Liver (tissue), 9 donors: ENCODE data around the gene CHEK1. TPM values are rescaled to one million over a fixed set of nuclear protein-coding genes. Genes with fewer than 3 reads are reported as not detected.

Experiments
- DNase-seq: peaks from one replicate; pipeline ENCODE4 v3.0.0-alpha.2; 2017; ENCODE audit warnings: low spot score
- H3K27ac ChIP-seq, 2 donors: one replicate each; pipeline ENCODE4 v1.7.0; 2013; ENCODE audit warnings: inconsistent platforms in 2 of 2, low read length in 2 of 2, control low read depth in 1 of 2, low read depth in 1 of 2, mild to moderate bottlenecking in 1 of 2
- H3K27me3 ChIP-seq, 4 donors: one replicate each; pipeline versions ENCODE4 v1.6.1 to v1.7.0; 2013; ENCODE audit warnings: low read length in 3 of 4, inconsistent platforms in 1 of 4, mild to moderate bottlenecking in 1 of 4, moderate library complexity in 1 of 4; ENCODE audit not compliant: control insufficient read depth in 4 of 4, insufficient read depth in 4 of 4
- H3K36me3 ChIP-seq, 4 donors: one replicate each; pipeline versions ENCODE4 v1.6.1 to v1.7.0; 2013; ENCODE audit warnings: low read length in 3 of 4, mild to moderate bottlenecking in 3 of 4, low read depth in 1 of 4, moderate library complexity in 1 of 4; ENCODE audit not compliant: control insufficient read depth in 4 of 4, insufficient read depth in 3 of 4
- H3K4me1 ChIP-seq, 4 donors: one replicate each; pipeline versions ENCODE4 v1.6.1 to v1.7.0; 2013; ENCODE audit warnings: low read length in 3 of 4, mild to moderate bottlenecking in 3 of 4, moderate library complexity in 1 of 4; ENCODE audit not compliant: control insufficient read depth in 4 of 4, insufficient read depth in 4 of 4
- H3K4me3 ChIP-seq, 3 donors: one replicate each; pipeline versions ENCODE4 v1.6.1 to v1.7.0; 2013; ENCODE audit warnings: low read length in 3 of 3, control low read depth in 1 of 3, low read depth in 1 of 3, mild to moderate bottlenecking in 1 of 3
- H3K9ac ChIP-seq, 2 donors: one replicate each; pipeline ENCODE4 v1.7.0; 2013; ENCODE audit warnings: low read length in 2 of 2, mild to moderate bottlenecking in 2 of 2, moderate library complexity in 2 of 2, control low read depth in 1 of 2, low read depth in 1 of 2
- H3K9me3 ChIP-seq, 4 donors: one replicate each; pipeline versions ENCODE4 v1.6.1 to v1.7.0; 2013; ENCODE audit warnings: low read length in 3 of 4; ENCODE audit not compliant: control insufficient read depth in 4 of 4
- EGR1 ChIP-seq, 2 donors: IDR thresholded peaks; 2 replicates each; pipeline ENCODE4 v1.6.1; 2016 to 2018; ENCODE audit warnings: antibody characterized with exemption in 2 of 2, low read depth in 2 of 2
- NR2F2 ChIP-seq: IDR thresholded peaks from 2 replicates; pipeline ENCODE4 v1.6.1; 2016; ENCODE audit warnings: antibody characterized with exemption
- YY1 ChIP-seq: IDR thresholded peaks from 2 replicates; pipeline ENCODE4 v1.6.1; 2016; ENCODE audit warnings: antibody characterized with exemption, mild to moderate bottlenecking
- WGBS: extraction: QIAGEN DNeasy Blood & Tissue Kit; methylation state at CpG from one replicate; pipeline ENCODE4 v1.1.7; 2013; 5-methylcytosine and 5-hydroxymethylcytosine counted together
- polyA plus RNA-seq, 2 donors: library from polyadenylated mRNA; stranded (reverse) in 1 of 2; unstranded in 1 of 2; fragments of 200-250 nt in 1 of 2; fragments of >200 nt in 1 of 2; fragmentation: Nextera tagmentation in 1 of 2; extraction: Ambion mirVana in 1 of 2; gene quantifications; one replicate each; pipeline versions ENCODE4 v1.2.1 to v1.2.3, GENCODE V29; 2013 to 2015
- total RNA-seq, 2 donors: library from RNA; depleted of rRNA; stranded (reverse); fragments of >200 nt; gene quantifications; one replicate each; pipeline ENCODE4 v1.2.3, GENCODE V29; 2014
- TF ChIP-seq, protein P1 (sequence below): fragments of 150-350 bp; IDR thresholded peaks from 2 replicates; pipeline ENCODE4 v1.5.1; 2017; ENCODE audit warnings: improper control_type of control experiment, low read depth, low read length; ENCODE audit not compliant: missing input control
- TF ChIP-seq, protein P2 (sequence below): IDR thresholded peaks from 2 replicates; pipeline ENCODE4 v1.6.1; 2016; ENCODE audit warnings: antibody characterized with exemption
- TF ChIP-seq, protein P3 (sequence below): IDR thresholded peaks from 2 replicates; pipeline ENCODE4 v1.6.1; 2016; ENCODE audit warnings: antibody characterized with exemption, mild to moderate bottlenecking
- donor health status: healthy.
- donor health status: healthy.
- donor health status: healthy.
- donor health status: healthy.
- donor health status: healthy.

Gene CHEK1
- total and polyA plus RNA-seq, 4 donors = 0.59 to 21.7 (median 0.85) TPM

DNA sequence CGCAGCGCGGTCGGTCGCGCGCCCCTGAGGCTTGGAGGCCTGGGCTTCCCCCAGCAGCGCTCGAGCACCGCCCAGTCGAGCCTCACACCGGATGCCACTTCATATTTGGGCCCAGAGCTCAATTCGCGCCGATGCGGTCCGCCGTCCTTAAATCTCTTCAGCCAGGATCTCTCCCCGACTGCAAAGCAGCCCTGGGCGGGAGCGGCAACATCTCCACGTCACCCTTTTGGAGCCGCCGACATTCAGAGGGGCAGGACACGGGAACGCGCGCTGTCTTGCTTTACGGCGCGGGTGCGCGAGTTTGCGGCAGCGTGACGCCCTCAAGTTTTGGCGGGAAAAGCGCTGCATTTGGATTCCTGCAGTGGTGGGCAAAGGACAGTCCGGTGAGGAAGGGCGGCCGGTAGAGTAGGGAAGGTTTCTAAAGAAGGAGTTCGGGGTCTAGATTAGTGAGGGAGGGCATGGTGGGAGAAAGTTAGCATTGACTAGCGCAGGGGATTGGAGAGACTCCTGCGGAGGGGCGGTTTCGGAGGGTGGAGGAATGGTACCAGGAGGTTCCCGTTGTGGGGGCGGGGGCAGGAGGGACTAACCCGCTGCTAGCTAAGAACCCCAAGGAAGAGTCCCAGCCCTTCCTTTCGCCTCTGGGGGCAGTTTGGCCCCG lies 796 bp downstream of the CHEK1 start (continued):
- TF ChIP-seq, protein P1, sequence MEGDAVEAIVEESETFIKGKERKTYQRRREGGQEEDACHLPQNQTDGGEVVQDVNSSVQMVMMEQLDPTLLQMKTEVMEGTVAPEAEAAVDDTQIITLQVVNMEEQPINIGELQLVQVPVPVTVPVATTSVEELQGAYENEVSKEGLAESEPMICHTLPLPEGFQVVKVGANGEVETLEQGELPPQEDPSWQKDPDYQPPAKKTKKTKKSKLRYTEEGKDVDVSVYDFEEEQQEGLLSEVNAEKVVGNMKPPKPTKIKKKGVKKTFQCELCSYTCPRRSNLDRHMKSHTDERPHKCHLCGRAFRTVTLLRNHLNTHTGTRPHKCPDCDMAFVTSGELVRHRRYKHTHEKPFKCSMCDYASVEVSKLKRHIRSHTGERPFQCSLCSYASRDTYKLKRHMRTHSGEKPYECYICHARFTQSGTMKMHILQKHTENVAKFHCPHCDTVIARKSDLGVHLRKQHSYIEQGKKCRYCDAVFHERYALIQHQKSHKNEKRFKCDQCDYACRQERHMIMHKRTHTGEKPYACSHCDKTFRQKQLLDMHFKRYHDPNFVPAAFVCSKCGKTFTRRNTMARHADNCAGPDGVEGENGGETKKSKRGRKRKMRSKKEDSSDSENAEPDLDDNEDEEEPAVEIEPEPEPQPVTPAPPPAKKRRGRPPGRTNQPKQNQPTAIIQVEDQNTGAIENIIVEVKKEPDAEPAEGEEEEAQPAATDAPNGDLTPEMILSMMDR = no peak

DNA sequence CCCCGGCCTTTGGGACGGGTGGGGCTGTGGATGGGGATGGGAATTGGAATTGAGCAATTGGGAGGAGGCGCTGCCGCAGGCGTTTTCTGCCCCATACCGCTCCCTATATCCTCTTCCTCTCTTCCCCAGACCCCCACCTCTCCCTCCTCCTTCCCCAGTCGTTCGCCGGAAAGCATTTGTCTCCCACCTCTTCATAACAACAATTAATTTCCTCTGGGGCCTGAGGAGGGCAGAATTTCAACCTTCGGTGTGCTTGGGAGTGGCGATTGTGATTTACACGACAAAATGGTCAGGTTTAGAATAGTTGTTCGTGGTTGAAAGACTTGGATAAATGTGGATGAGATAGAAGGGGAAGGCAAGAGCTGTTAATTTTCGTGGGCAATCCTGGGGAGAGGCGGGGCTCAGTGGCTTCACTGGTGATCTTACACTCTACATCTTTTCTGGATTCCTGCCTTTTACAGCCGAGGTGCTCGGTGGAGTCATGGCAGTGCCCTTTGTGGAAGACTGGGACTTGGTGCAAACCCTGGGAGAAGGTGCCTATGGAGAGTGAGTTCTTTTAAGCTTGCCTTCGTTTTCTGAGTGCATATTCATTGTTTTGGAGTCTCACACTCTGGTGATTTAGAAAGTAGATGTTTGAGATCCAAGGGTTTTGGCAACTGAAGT lies 1.5 kb downstream of the CHEK1 start:
- DNase-seq = no peak
- Histone ChIP-seq H3K27ac (no peak overlapping the region), H3K36me3 (peaks cover 5 to 6% (median 5%) of the 10 kb centered on the region in 4 donors), H3K4me3 (peak overlapping the region; percentile 51 to 82 (median 75)), H3K9me3 (no peaks in the 10 kb centered on the region), H3K4me1 (peaks cover 3 to 20% (median 15%) of the 10 kb centered on the region in 4 donors), H3K9ac (peak overlapping the region in 1 of 2 donors; percentile 13), H3K27me3 (no peaks in the 10 kb centered on the region)
- TF ChIP-seq, protein P2, sequence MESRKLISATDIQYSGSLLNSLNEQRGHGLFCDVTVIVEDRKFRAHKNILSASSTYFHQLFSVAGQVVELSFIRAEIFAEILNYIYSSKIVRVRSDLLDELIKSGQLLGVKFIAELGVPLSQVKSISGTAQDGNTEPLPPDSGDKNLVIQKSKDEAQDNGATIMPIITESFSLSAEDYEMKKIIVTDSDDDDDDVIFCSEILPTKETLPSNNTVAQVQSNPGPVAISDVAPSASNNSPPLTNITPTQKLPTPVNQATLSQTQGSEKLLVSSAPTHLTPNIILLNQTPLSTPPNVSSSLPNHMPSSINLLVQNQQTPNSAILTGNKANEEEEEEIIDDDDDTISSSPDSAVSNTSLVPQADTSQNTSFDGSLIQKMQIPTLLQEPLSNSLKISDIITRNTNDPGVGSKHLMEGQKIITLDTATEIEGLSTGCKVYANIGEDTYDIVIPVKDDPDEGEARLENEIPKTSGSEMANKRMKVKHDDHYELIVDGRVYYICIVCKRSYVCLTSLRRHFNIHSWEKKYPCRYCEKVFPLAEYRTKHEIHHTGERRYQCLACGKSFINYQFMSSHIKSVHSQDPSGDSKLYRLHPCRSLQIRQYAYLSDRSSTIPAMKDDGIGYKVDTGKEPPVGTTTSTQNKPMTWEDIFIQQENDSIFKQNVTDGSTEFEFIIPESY = no peak
- TF ChIP-seq, protein P1 = peak; percentile 19
- TF ChIP-seq, protein P3, sequence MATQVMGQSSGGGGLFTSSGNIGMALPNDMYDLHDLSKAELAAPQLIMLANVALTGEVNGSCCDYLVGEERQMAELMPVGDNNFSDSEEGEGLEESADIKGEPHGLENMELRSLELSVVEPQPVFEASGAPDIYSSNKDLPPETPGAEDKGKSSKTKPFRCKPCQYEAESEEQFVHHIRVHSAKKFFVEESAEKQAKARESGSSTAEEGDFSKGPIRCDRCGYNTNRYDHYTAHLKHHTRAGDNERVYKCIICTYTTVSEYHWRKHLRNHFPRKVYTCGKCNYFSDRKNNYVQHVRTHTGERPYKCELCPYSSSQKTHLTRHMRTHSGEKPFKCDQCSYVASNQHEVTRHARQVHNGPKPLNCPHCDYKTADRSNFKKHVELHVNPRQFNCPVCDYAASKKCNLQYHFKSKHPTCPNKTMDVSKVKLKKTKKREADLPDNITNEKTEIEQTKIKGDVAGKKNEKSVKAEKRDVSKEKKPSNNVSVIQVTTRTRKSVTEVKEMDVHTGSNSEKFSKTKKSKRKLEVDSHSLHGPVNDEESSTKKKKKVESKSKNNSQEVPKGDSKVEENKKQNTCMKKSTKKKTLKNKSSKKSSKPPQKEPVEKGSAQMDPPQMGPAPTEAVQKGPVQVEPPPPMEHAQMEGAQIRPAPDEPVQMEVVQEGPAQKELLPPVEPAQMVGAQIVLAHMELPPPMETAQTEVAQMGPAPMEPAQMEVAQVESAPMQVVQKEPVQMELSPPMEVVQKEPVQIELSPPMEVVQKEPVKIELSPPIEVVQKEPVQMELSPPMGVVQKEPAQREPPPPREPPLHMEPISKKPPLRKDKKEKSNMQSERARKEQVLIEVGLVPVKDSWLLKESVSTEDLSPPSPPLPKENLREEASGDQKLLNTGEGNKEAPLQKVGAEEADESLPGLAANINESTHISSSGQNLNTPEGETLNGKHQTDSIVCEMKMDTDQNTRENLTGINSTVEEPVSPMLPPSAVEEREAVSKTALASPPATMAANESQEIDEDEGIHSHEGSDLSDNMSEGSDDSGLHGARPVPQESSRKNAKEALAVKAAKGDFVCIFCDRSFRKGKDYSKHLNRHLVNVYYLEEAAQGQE = no peak
- no peak for TF ChIP-seq YY1
- no peak for TF ChIP-seq EGR1 (IDR thresholded peaks at IDR 0.05; ENCODE audit: low read depth in 2 of 2)
- TF ChIP-seq NR2F2 = no peak
- under 1% methylated on average over 18 of the region's 18 CpGs for WGBS
